Measurements from ENCODE around the gene PALMD. TPM values are rescaled to one million over a fixed set of nuclear protein-coding genes. Genes with fewer than 3 reads are reported as not detected.

Gene PALMD
- total RNA-seq, 1 experiment from 2014 or later, result not detected

GRCh38 chr1:99696616-99697015 is 50.7 kb downstream of the PALMD start:
- Histone ChIP-seq H3K56ac (ENCODE audit: insufficient read length, low read depth, low read length) (no peak overlapping the region), H2BK5ac (ENCODE audit: insufficient read length, low read length) (no peak overlapping the region), H2BK20ac (ENCODE audit: low read depth, low read length, poor library complexity, severe bottlenecking) (no peak overlapping the region), H3K4me1 (ENCODE audit: insufficient read depth, low read length) (no peaks in the 10 kb centered on the region), H4K8ac (replicated peaks; ENCODE audit: insufficient read length, low read depth, low read length) (no peak overlapping the region), H2BK12ac (ENCODE audit: insufficient read length, low read depth, low read length) (no peak overlapping the region), H3K23me2 (ENCODE audit: insufficient read length, low read depth, low read length, poor library complexity, severe bottlenecking) (no peaks in the 10 kb centered on the region), H2AFZ (ENCODE audit: low read length) (no peak overlapping the region), H3K18ac (ENCODE audit: insufficient read length, low read depth, low read length) (no peak overlapping the region), H2AK5ac (ENCODE audit: insufficient read length, low read length) (no peak overlapping the region), H4K20me1 (ENCODE audit: control insufficient read depth, insufficient read depth, insufficient read length) (no peaks in the 10 kb centered on the region), H3K14ac (ENCODE audit: insufficient read depth, low read length) (no peak overlapping the region), H3K9ac (ENCODE audit: extremely low read depth, insufficient read length, low read length) (no peak overlapping the region), H4K5ac (ENCODE audit: insufficient read length, low read depth, low read length) (no peak overlapping the region), H3K79me1 (ENCODE audit: insufficient read depth, low read depth, low read length, poor library complexity, severe bottlenecking) (no peaks in the 10 kb centered on the region), H3K4me2 (ENCODE audit: insufficient read depth, insufficient read length, low read length) (no peak overlapping the region), H3K79me2 (ENCODE audit: insufficient read depth, low read length) (no peaks in the 10 kb centered on the region), H3K9me3 (ENCODE audit: control insufficient read depth, low read depth, low read length) (no peaks in the 10 kb centered on the region), H4K91ac (ENCODE audit: insufficient read length, low read depth, low read length) (no peak overlapping the region), H2BK15ac (ENCODE audit: low read depth, low read length) (no peak overlapping the region), H3K4ac (ENCODE audit: low read depth, low read length) (no peak overlapping the region), H3K23ac (ENCODE audit: insufficient read length, low read depth, low read length) (no peak overlapping the region), H3K27ac (ENCODE audit: insufficient read length, low read depth, low read length) (no peak overlapping the region), H3K27me3 (ENCODE audit: insufficient read depth, low read length) (no peaks in the 10 kb centered on the region), H3T11ph (ENCODE audit: low read length) (no peak overlapping the region), H2BK120ac (ENCODE audit: low read depth, low read length, poor library complexity, severe bottlenecking) (no peak overlapping the region)
- H3K4me1 Mint-ChIP-seq, result no peaks in the 10 kb centered on the region
- no peak for TF ChIP-seq CTCF (conservative IDR thresholded peaks at IDR 0.05)
- peaks cover 0 to 3% (median 0%) of the 10 kb centered on the region in 3 experiments; a peak in 1 of 7 replicates for H3K36me3 Mint-ChIP-seq (ENCODE audit: insufficient read depth in 1 of 3, low read depth in 3 of 3)
- no peak overlapping the region for H3K27ac Mint-ChIP-seq
- no CpG with 5 or more reads among the region's 2 CpGs for WGBS (ENCODE audit: extremely low coverage, insufficient read length, low lambda C conversion rate)
- no peak overlapping the region for H3K4me3 Mint-ChIP-seq
- H3K9me3 Mint-ChIP-seq, result no peaks in the 10 kb centered on the region
- DNase-seq, result no peak
- peaks cover 1% of the 10 kb centered on the region; the same call in 1 of the 2 replicates for H3K27me3 Mint-ChIP-seq (ENCODE audit: low read depth)

All from H9 (cell line).